A549 treated with dexamethasone at 1 μM for 4 hours (cell line): ENCODE data around the gene FAM20B. TPM values are rescaled to one million over a fixed set of nuclear protein-coding genes. Genes with fewer than 3 reads are reported as not detected.

Experiments
- total RNA-seq: library from RNA; stranded (reverse); fragments of 200-300 nt; extraction: Qiagen RNA extraction; gene quantifications from 5 replicates; pipeline ENCODE4 v1.2.3, GENCODE V29; 2022

FAM20B gene
- 17.4 to 26.1 TPM (median 23.2 TPM) in 5 replicates for total RNA-seq

GRCh38 chr1:179025125-179025974 is at the start of gene FAM20B:
Gene FAM20B (plus strand): TSS chr1:179025894. CDS start chr1:179043848, 17,954 bp downstream.

GRCh38 chr1:179081687-179082332 is 56.1 kb downstream of the FAM20B start, which contains the start of gene TOR3A:
Gene TOR3A (plus strand): TSS chr1:179082070. CDS start chr1:179082129, 59 bp downstream.

Other genes starting within 250 kb of the FAM20B start
- gene ANGPTL1, start 154.8 kb upstream of the FAM20B start, total RNA-seq = 0.08 TPM in 1 of 5 replicates, not detected in the others
- 34.0 to 40.3 TPM (median 37.1 TPM) in 5 replicates for gene TOR3A, start 56.2 kb downstream of the FAM20B start, total RNA-seq
- gene ABL2, start 203.8 kb downstream of the FAM20B start, total RNA-seq = 15.6 to 24.8 TPM (median 21.0 TPM) in 5 replicates